ENCODE data around the gene FBXL4.

The FBXL4 gene

GRCh38 chr6:98877250-98877649, 70.5 kb downstream of the FBXL4 start:
- DNase-seq, result no peak

GRCh38 chr6:98875375-98875774, 72.4 kb downstream of the FBXL4 start:
- DNase-seq, result no peak

- no peak for DNase-seq
Measured at GRCh38 chr6:98871821-98872220, 75.9 kb downstream of the FBXL4 start.

DNA sequence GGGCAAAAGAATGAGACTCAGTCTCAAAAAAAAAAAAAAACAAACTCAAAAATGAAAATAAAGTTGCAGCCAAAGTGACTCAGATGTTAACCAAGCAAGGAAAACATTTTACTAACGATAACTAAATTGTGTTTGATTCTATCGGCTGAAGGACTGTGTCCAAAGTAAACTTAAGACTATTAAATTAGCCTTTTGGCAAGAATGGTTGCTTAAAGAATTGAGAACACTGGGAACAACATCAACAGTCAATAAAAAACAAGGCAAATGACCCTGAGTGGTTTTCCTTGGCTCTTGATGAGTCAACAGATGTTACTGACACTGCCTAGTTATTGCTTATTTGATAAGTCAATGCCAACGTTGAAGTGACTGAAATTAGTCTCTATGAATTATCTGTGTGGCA, 76.7 kb downstream of the FBXL4 start:
- DNase-seq, result no peak

- no peak for DNase-seq
Measured at GRCh38 chr6:98864497-98864896, 83.2 kb downstream of the FBXL4 start.

DNA sequence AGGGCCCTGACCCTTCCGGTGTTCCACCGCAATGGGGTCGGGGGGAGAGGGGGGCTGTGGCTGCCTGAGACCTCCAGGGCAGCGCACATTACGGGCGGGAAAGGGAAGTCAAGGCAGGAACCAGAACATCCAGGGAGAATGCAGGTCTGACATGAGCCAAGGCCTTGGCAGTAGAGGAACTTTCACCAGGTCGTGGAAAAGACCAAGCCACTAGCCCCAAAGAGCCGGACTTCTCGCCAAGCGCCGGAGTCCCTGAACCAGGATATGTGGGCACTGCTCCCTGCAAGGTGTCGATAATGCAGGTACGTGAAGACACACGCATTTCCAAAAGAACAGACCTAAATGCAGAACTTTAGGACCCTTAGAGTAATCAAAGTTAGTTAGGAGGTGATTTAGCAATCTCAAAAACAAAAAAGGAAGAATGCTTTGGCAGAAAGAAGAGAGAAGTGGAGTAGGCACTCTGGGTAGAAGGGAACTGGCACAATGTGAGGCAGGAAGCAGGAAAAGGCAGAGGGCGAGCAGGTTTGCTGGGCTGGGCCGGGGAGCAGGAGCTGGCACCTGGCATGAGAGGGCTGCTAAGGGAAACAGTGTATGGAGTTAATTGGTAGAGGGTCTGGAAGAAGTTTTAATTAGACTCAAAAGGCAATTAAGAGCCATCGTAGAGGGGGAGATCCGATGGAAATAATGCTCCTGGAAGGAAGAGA, 99.1 kb downstream of the FBXL4 start:
- no peak for DNase-seq

- no peak for DNase-seq
Measured at GRCh38 chr6:98847779-98848538, 99.8 kb downstream of the FBXL4 start.

GRCh38 chr6:98847416-98847778, 100.3 kb downstream of the FBXL4 start:
- no peak for DNase-seq

DNA sequence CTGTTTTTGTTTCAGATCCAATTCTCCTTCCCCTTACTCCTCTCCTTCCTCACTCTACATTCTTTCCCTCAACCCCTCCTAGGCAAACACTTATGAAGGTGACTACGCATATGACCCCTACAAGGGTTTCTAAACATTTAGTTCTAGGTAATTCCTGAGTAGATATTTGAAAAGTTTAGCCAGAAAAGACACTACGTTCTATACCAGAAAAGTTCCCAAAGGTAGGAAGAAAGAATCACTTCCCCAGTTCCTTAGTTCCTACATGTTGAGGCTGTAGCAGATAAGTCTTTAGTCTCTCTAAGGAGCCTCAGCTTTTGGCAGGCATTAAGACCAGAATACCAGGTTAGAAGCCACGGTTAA, 101.7 kb downstream of the FBXL4 start:
- no peak for DNase-seq

DNA sequence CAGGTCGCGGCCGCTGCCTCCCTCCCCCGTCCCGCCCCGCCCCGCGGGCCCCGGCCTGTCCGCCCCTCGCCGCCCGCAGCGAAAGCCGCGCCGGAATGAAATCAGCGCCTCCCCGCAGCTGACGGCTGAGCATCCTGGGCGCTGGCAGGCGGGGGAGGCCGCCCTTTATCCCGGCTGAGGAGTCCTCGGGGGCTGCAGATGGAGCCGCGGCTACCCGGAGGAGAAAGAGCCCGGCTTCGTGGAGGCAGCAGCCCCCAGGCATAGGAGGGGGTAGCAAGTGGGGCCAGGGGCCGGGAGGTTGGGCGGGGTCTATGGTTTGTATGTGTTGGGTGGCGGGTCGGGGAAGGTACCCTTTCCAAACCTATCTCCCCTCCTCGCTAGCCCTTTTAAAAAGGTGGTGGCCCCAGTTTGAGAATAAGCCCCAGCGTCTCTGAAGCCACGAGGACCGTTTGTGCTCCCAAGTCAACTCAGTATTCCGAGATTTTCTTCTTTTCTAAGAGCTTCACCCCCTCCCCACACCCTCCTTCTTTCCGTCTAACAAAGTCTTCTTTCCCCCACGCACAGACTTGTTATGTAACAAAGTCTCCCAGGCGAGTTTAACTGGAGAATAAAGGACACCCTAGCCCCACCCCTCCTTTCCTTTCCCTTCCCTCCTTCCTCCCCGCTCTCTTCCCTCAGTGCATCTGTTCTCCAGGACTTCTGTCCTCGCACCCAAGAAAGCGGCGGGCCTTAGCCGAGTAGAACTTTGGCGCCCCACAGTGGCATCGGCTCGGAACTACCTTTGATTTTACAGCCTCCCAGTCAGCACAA, 102.3 kb downstream of the FBXL4 start:
- peak; percentile 87 for DNase-seq

GRCh38 chr6:98844244-98845210, 103.2 kb downstream of the FBXL4 start:
- DNase-seq, result no peak

DNA sequence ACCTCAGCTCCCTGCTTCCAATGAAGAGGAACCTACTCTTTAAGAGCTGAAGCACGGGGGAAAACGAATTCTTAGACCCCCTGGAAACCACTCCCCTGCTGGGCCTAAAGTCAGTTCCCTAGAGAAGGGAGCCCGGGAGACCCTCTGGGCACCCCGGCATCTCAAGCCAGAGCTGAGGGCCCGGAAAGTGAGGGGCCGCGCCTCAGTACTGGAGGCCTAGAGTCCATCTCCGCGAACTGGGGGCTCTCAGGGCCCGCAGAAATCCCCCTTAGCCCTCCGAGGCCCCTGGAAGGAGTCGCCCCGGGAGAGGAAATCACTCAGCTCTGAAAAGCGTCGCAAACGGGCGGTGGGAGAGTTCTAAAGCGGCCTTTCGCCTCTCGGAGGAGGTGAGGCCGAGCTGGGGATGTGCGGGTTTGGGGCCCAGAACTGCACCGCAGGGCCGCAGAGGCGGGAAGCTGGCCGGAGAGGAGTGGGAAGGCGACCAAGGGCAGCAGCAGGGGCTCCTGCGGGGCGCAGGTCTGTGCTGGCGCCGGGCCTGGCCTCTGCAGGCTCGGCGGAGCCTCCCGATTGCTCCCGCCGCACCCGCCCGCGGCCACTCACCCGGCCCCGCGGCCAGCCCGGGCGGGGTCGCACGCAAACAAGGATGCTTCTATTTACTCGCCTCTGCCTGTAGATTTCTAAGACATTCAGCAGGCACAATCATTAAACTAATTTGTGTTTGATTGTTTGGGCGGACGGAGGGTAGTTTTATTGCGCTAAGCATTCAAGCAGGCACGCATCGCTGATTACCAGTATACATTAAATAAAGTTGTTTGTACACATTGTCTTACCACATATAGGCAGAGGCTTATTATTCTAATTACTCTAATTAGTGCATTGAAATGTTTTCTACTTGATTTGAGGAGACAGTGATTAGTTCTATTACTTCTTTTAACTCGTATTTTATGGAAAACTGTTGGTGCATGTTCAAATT, 104.2 kb downstream of the FBXL4 start:
- no peak for DNase-seq

DNA sequence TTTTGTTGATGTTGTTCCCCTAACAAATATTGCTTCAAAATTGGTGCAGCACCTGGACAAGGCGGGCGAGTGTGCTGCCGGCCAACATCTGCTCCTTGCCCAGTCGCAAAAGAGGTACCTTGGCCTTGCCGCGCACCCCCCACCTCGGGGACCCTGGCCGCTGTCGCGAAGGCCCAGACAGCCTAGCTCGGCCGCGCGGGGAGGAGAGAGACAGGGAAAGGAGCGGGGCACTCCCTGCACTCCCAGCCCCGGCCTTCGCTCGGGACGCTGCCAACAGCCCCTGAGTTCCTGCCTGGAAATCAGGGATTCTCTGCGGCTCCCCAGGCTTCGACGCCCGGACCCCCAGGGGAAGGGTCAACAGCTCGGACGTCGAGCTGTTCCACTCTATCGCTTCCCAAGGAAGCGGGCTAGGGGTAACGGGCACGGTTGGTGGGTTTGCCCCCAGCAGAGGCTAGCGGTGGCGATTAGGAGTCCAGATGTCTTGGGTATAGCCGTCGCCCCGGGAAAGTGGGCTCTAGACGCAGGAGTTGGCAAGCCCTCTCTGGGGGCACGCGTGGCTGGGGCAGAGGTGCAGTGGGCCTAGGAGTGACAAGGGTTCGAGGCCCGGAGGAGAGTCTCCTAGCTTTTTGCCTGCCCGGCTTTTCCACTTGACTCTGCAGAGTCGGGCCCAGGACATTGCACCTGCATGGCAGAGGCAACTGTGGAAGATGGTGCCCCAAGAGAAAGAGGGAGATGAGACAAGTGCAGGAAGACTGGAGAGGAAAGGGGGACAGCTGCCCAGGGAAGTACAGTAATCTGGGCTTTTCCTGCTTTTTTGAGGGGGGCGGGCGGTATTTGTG, 105.2 kb downstream of the FBXL4 start:
- DNase-seq, result no peak

- DNase-seq, result no peak
Measured at GRCh38 chr6:98841621-98842341, 106.0 kb downstream of the FBXL4 start.

- DNase-seq, result no peak
Measured at GRCh38 chr6:98840996-98841513, 106.7 kb downstream of the FBXL4 start.

- DNase-seq, result no peak
Measured at GRCh38 chr6:98840385-98840784, 107.4 kb downstream of the FBXL4 start.

GRCh38 chr6:98839781-98840361, 107.9 kb downstream of the FBXL4 start:
- DNase-seq, result no peak

DNA sequence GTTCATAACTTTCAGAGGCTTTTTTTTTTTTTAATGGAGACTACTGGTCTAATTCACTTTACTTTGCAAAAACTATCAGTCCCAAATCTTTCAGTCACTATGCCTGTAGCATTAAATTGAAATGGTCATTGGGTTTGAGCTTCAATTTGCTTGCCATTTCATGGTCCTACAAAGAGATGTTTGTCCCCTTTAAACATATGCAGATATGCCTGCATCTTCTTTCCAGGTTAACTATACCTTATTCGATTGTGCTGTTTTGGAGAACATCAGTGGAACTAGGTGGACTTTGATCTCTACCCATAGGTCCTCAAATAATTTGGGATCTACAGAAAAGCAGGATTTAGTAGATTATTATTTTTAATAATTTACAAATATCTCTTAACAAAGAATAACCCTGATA, 108.8 kb downstream of the FBXL4 start:
- no peak for DNase-seq

DNA sequence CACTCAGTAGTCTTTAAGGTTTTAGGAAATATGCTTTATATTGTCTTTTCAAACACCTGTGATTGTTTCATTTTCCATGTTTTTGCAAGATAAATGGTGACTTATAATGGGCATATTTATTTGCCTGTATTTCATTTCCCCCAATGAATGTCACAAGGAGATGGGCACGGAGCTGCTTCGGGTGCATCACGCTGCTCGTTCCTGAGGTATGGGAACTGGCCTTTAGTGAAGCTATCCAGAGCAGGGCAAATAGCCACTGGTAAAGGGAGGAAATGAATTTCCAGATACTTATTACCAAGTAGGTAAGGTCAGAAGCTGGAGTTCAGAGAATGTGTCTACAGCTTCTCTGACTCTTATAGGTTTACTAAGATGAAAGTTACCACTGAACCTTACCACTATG, 109.7 kb downstream of the FBXL4 start:
- no peak for DNase-seq
